GM21390 (cell line): ENCODE results near the gene APOO.

Source experiments
- ATAC-seq: cut with Tn5 transposase; IDR thresholded peaks from one replicate; pipeline ENCODE4 v1.9.1; 2021; ENCODE audit not compliant: unreplicated experiment

The APOO gene

GRCh38 chrX:23907498-23908218, at the start of gene APOO, which contains the start of gene CXorf58:
Gene APOO (minus strand): TSS chrX:23907938. CDS start chrX:23907702, 236 bp downstream.
Gene CXorf58 (plus strand): TSS chrX:23908006. CDS start chrX:23910303, 2,297 bp downstream.
- peak; percentile 92 for ATAC-seq

- ATAC-seq, result no peak
Measured at GRCh38 chrX:23954396-23954795, 46.7 kb upstream of the APOO start.

GRCh38 chrX:23953908-23954269, 46.2 kb upstream of the APOO start:
- no peak for ATAC-seq

- ATAC-seq, result peak; percentile 97
Measured at GRCh38 chrX:23952984-23953907, 45.5 kb upstream of the APOO start.

GRCh38 chrX:23952391-23952790, 44.7 kb upstream of the APOO start:
- ATAC-seq, result no peak

- ATAC-seq, result no peak
Measured at GRCh38 chrX:23945206-23945605, 37.5 kb upstream of the APOO start.

GRCh38 chrX:23944234-23944633, 36.5 kb upstream of the APOO start:
- ATAC-seq, result no peak

GRCh38 chrX:23939203-23939602, 31.5 kb upstream of the APOO start:
- no peak for ATAC-seq

GRCh38 chrX:23938690-23939089, 31.0 kb upstream of the APOO start:
- no peak for ATAC-seq

GRCh38 chrX:23937100-23937499, 29.4 kb upstream of the APOO start:
- ATAC-seq, result no peak

GRCh38 chrX:23936180-23936579, 28.4 kb upstream of the APOO start:
- ATAC-seq, result no peak

- no peak for ATAC-seq
Measured at GRCh38 chrX:23935106-23935505, 27.4 kb upstream of the APOO start.

- no peak for ATAC-seq
Measured at GRCh38 chrX:23932046-23932445, 24.3 kb upstream of the APOO start.

- ATAC-seq, result no peak
Measured at GRCh38 chrX:23930894-23931604, 23.3 kb upstream of the APOO start.

GRCh38 chrX:23926015-23926414, 18.3 kb upstream of the APOO start:
- ATAC-seq, result no peak

GRCh38 chrX:23919706-23920320, 12.1 kb upstream of the APOO start:
- ATAC-seq, result no peak

- no peak for ATAC-seq
Measured at GRCh38 chrX:23919148-23919547, 11.4 kb upstream of the APOO start.

GRCh38 chrX:23911126-23911835, 3.5 kb upstream of the APOO start:
- no peak for ATAC-seq

- ATAC-seq, result no peak
Measured at GRCh38 chrX:23908219-23909004, 674 bp upstream of the APOO start.

- ATAC-seq, result peak; percentile 4
Measured at GRCh38 chrX:23907111-23907497, 634 bp downstream of the APOO start.
